ENCODE data around the gene BCL6. TPM values are rescaled to one million over a fixed set of nuclear protein-coding genes. Genes with fewer than 3 reads are reported as not detected.

The BCL6 gene
- total RNA-seq (2022; extraction: Qiagen RNA extraction; ENCODE audit: low read depth): 5.1 to 7.5 TPM (median 6.8 TPM) in 5 replicates

GRCh38 chr3:187745201-187746058 is at the start of gene BCL6:
BCL6 (minus strand) TSS chr3:187745468; CDS start chr3:187733693, 11,775 bp downstream.

GRCh38 chr3:187702507-187703033 is 42.7 kb downstream of the BCL6 start, which contains the start of gene RTP2:
RTP2 (minus strand) TSS chr3:187702557; CDS start chr3:187702128, 429 bp downstream.

Other genes starting within 250 kb of the BCL6 start
- gene SST, start 75.1 kb downstream of the BCL6 start, total RNA-seq (2022; extraction: Qiagen RNA extraction; ENCODE audit: low read depth): not detected in 5 replicates
- not detected in 5 replicates for gene RTP2, start 42.9 kb downstream of the BCL6 start, total RNA-seq (2022; extraction: Qiagen RNA extraction; ENCODE audit: low read depth)

Measured in A549 treated with DMSO at 1 μM for 4 hours (cell line).